WTC11 (cell line): Measurements from ENCODE around the gene PCDH19. TPM values are rescaled to one million over a fixed set of nuclear protein-coding genes. Genes with fewer than 3 reads are reported as not detected.

Source experiments
- ATAC-seq: fragments of 200-7000 bp; cut with Tn5 transposase; 2 replicates; pipeline ENCODE4 v1.10.0; 2021; ENCODE audit warnings: mild to moderate bottlenecking, moderate library complexity
- CTCF ChIA-PET: fragments of 300-600 bp; sonication (Branson Sonifier 250); formaldehyde crosslinking; loops from one replicate; lab custom pipeline; 2021; ENCODE audit warnings: antibody characterized with exemption; lab: Charles Lee
- POLR2A ChIA-PET: fragments of 350-600 bp; sonication (Branson Sonifier 250); formaldehyde crosslinking; loops from one replicate; lab custom pipeline; 2021; ENCODE audit warnings: antibody characterized with exemption; lab: Charles Lee
- DNase-seq: peaks from one replicate; pipeline ENCODE4 v3.0.0; 2021; ENCODE audit warnings: low spot score
- H3K27ac Mint-ChIP-seq: 2 replicates; pipeline ENCODE4 v1.8.0; 2021; ENCODE audit warnings: mixed read lengths
- H3K27me3 Mint-ChIP-seq: 2 replicates; pipeline ENCODE4 v1.8.0; 2021; ENCODE audit warnings: low read depth, mild to moderate bottlenecking, moderate library complexity, mixed read lengths
- H3K36me3 Mint-ChIP-seq: 2 replicates; pipeline ENCODE4 v1.8.0; 2021; ENCODE audit warnings: mixed read lengths
- H3K4me1 Mint-ChIP-seq: 2 replicates; pipeline ENCODE4 v1.8.0; 2022; ENCODE audit warnings: mixed read lengths
- H3K4me3 Mint-ChIP-seq: 2 replicates; pipeline ENCODE4 v1.8.0; 2021; ENCODE audit warnings: mild to moderate bottlenecking, moderate library complexity, mixed read lengths
- H3K9me3 Mint-ChIP-seq: 2 replicates; pipeline ENCODE4 v1.8.0; 2021; ENCODE audit warnings: mixed read lengths
- ARID4B ChIP-seq: sonication (generic); formaldehyde crosslinking; IDR thresholded peaks from 2 replicates; pipeline ENCODE4 v1.8.0; 2023; ENCODE audit warnings: missing genetic modification reagents, mild to moderate bottlenecking, borderline replicate concordance
- ATF2 ChIP-seq: sonication (generic); formaldehyde crosslinking; IDR thresholded peaks from 2 replicates; pipeline ENCODE4 v1.8.1; 2022; ENCODE audit warnings: low read depth, missing genetic modification reagents, borderline replicate concordance
- CREB1 ChIP-seq: sonication (generic); formaldehyde crosslinking; IDR thresholded peaks from 2 replicates; pipeline ENCODE4 v1.8.0; 2023; ENCODE audit warnings: mild to moderate bottlenecking, missing genetic modification reagents
- E2F1 ChIP-seq: sonication (generic); formaldehyde crosslinking; IDR thresholded peaks from 2 replicates; pipeline ENCODE4 v1.8.0; 2022; ENCODE audit warnings: mild to moderate bottlenecking, missing genetic modification reagents
- ELF4 ChIP-seq: sonication (generic); formaldehyde crosslinking; IDR thresholded peaks from 2 replicates; pipeline ENCODE4 v1.8.1; 2022; ENCODE audit warnings: low read depth, mild to moderate bottlenecking, moderate library complexity, missing genetic modification reagents
- EMX1 ChIP-seq: fragments of 250-450 bp; sonication (Bioruptor Pico); IDR thresholded peaks from 2 replicates; pipeline ENCODE4 v1.8.0; 2021; ENCODE audit warnings: mild to moderate bottlenecking
- FOXK1 ChIP-seq: sonication (generic); formaldehyde crosslinking; IDR thresholded peaks from 2 replicates; pipeline ENCODE4 v1.8.0; 2022; ENCODE audit warnings: mild to moderate bottlenecking, moderate library complexity, missing genetic modification reagents
- GABPB1 ChIP-seq: sonication (generic); formaldehyde crosslinking; IDR thresholded peaks from 2 replicates; pipeline ENCODE4 v1.8.1; 2023; ENCODE audit warnings: mild to moderate bottlenecking, missing genetic modification reagents
- HMGXB4 ChIP-seq: sonication (generic); formaldehyde crosslinking; IDR thresholded peaks from 2 replicates; pipeline ENCODE4 v1.8.1; 2023; ENCODE audit warnings: mild to moderate bottlenecking, moderate library complexity, missing genetic modification reagents
- IRF1 ChIP-seq: sonication (generic); formaldehyde crosslinking; IDR thresholded peaks from 2 replicates; pipeline ENCODE4 v1.8.0; 2023; ENCODE audit warnings: missing genetic modification reagents
- MLX ChIP-seq: sonication (generic); formaldehyde crosslinking; IDR thresholded peaks from 2 replicates; pipeline ENCODE4 v1.8.1; 2023; ENCODE audit warnings: mild to moderate bottlenecking, missing genetic modification reagents, moderate library complexity
- NR2C2 ChIP-seq: sonication (generic); formaldehyde crosslinking; IDR thresholded peaks from 2 replicates; pipeline ENCODE4 v1.8.0; 2022; ENCODE audit warnings: mild to moderate bottlenecking, missing genetic modification reagents
- PRRX2 ChIP-seq: fragments of 250-450 bp; sonication (Bioruptor Pico); IDR thresholded peaks from 2 replicates; pipeline ENCODE4 v1.8.0; 2021; ENCODE audit warnings: mild to moderate bottlenecking
- RELA ChIP-seq: sonication (generic); formaldehyde crosslinking; IDR thresholded peaks from 2 replicates; pipeline ENCODE4 v1.8.1; 2022; ENCODE audit warnings: missing genetic modification reagents, mild to moderate bottlenecking, borderline replicate concordance
- SP1 ChIP-seq: sonication (generic); formaldehyde crosslinking; conservative IDR thresholded peaks from 2 replicates; pipeline ENCODE4 v1.8.1; 2022; ENCODE audit warnings: missing genetic modification reagents
- TP53 ChIP-seq: sonication (generic); formaldehyde crosslinking; IDR thresholded peaks from 2 replicates; pipeline ENCODE4 v1.8.1; 2023; ENCODE audit warnings: mild to moderate bottlenecking, missing genetic modification reagents
- USF1 ChIP-seq: sonication (generic); formaldehyde crosslinking; IDR thresholded peaks from 2 replicates; pipeline ENCODE4 v1.8.0; 2022; ENCODE audit warnings: mild to moderate bottlenecking, missing genetic modification reagents
- ZBTB21 ChIP-seq: sonication (generic); formaldehyde crosslinking; IDR thresholded peaks from 2 replicates; pipeline ENCODE4 v1.8.1; 2023; ENCODE audit warnings: mild to moderate bottlenecking, missing genetic modification reagents, borderline replicate concordance
- ZNF121 ChIP-seq: sonication (generic); formaldehyde crosslinking; IDR thresholded peaks from 2 replicates; pipeline ENCODE4 v1.8.0; 2023; ENCODE audit warnings: missing genetic modification reagents
- ZNF232 ChIP-seq: sonication (generic); formaldehyde crosslinking; IDR thresholded peaks from 2 replicates; pipeline ENCODE4 v1.8.0; 2022; ENCODE audit warnings: mild to moderate bottlenecking, missing genetic modification reagents
- ZNF416 ChIP-seq: fragments of 250-450 bp; sonication (Bioruptor Pico); IDR thresholded peaks from 2 replicates; pipeline ENCODE4 v1.9.0; 2021; ENCODE audit warnings: mild to moderate bottlenecking, inconsistent platforms
- ZNF423 ChIP-seq: fragments of 250-450 bp; sonication (Bioruptor Pico); IDR thresholded peaks from 2 replicates; pipeline ENCODE4 v2.1.2; 2022; ENCODE audit warnings: mild to moderate bottlenecking, moderate library complexity
- ZNF425 ChIP-seq: fragments of 250-450 bp; sonication (Bioruptor Pico); conservative IDR thresholded peaks from 2 replicates; pipeline ENCODE4 v1.9.0; 2021; ENCODE audit warnings: mild to moderate bottlenecking
- total RNA-seq: library from RNA; stranded (reverse); gene quantifications from 3 replicates; pipeline ENCODE4 v1.2.3, GENCODE V29; 2021

PCDH19 gene
- total RNA-seq, 1 experiment from 2014 or later, result 1.5 TPM

- H3K4me1 Mint-ChIP-seq, result peaks cover 24% of the 10 kb centered on the region
- no peak overlapping the region for H3K27ac Mint-ChIP-seq
- DNase-seq (no peak), ATAC-seq (no peak)
- no peaks in the 10 kb centered on the region; the same call in 1 of the 2 replicates for H3K27me3 Mint-ChIP-seq
- ChIA-PET POLR2A (no interaction called here), CTCF (no interaction called here)
- TF ChIP-seq CREB1 (CRISPR knock-in tag), result no peak
- TF ChIP-seq ZNF423 (CRISPR knock-in tag), result no peak
- TF ChIP-seq ZNF121 (CRISPR knock-in tag), result no peak
- TF ChIP-seq GABPB1, result no peak
- TF ChIP-seq ELF4, result no peak
- TF ChIP-seq E2F1 (CRISPR knock-in tag), result no peak
- TF ChIP-seq ATF2, result no peak
- no peak for TF ChIP-seq FOXK1 (CRISPR knock-in tag)
- no peak for TF ChIP-seq NR2C2 (CRISPR knock-in tag)
- TF ChIP-seq HMGXB4 (CRISPR knock-in tag), result no peak
- H3K36me3 Mint-ChIP-seq, result no peaks in the 10 kb centered on the region
- no peak overlapping the region for H3K4me3 Mint-ChIP-seq
- no peaks in the 10 kb centered on the region for H3K9me3 Mint-ChIP-seq
These were observed 28.5 kb downstream of the PCDH19 start for GRCh38 chrX:100381619-100382018.

GRCh38 chrX:100379388-100379986 lies 30.6 kb downstream of the PCDH19 start:
- ChIA-PET CTCF (interaction anchor here (0.7 to 3.2 kb wide), 6 partner anchors 11 to 33 kb away, joined by 3 to 31 read pairs (median 4); partner anchors contain the start of gene PCDH19), POLR2A (no interaction called here)
- Mint-ChIP-seq H3K27me3 (no peaks in the 10 kb centered on the region; the same call in 1 of the 2 replicates), H3K4me1 (peaks cover 24% of the 10 kb centered on the region), H3K4me3 (no peak overlapping the region), H3K27ac (no peak overlapping the region), H3K9me3 (no peaks in the 10 kb centered on the region), H3K36me3 (no peaks in the 10 kb centered on the region)
- DNase-seq, result no peak
- ATAC-seq, result peak; percentile 32; the same call in 1 of the 2 replicates
- TF ChIP-seq MLX (no peak), ZBTB21 (CRISPR knock-in tag) (no peak), GABPB1 (no peak), TP53 (CRISPR knock-in tag) (no peak), ZNF425 (CRISPR knock-in tag) (no peak), RELA (CRISPR knock-in tag) (no peak), IRF1 (CRISPR knock-in tag) (no peak), ARID4B (no peak), EMX1 (CRISPR knock-in tag) (no peak), ZNF232 (CRISPR knock-in tag) (no peak), CREB1 (CRISPR knock-in tag) (no peak), USF1 (no peak), PRRX2 (no peak), ZNF416 (CRISPR knock-in tag) (no peak), SP1 (no peak)
